LNCAP (cell line): ENCODE results near the gene PPP2R2C.

Experiments
- TF ChIP-seq, protein P1 (sequence below): fragments of 450-650 bp; IDR thresholded peaks from 2 replicates; pipeline ENCODE4 v1.5.1; 2017; ENCODE audit warnings: mild to moderate bottlenecking

The PPP2R2C gene

DNA sequence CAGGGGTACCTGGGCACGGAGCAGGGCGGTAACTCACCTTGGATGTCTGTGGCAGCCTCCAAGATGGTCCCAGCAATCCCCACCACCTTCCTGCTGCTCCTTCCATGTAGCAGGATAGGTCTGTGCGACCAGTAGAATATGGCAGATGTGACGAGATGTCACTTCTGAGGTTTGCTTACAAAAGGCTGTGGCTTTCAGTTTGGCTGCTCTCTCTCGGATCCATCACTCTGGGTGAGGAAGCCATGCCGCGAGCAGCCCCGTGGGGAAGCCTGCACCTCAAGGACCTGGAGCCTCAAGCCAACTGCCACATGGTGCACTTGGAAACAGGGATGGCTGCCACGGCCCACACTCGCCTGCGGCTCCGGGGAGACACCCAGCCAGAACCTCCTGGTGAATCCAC is 165.2 kb downstream of the PPP2R2C start:
- TF ChIP-seq, protein P1, sequence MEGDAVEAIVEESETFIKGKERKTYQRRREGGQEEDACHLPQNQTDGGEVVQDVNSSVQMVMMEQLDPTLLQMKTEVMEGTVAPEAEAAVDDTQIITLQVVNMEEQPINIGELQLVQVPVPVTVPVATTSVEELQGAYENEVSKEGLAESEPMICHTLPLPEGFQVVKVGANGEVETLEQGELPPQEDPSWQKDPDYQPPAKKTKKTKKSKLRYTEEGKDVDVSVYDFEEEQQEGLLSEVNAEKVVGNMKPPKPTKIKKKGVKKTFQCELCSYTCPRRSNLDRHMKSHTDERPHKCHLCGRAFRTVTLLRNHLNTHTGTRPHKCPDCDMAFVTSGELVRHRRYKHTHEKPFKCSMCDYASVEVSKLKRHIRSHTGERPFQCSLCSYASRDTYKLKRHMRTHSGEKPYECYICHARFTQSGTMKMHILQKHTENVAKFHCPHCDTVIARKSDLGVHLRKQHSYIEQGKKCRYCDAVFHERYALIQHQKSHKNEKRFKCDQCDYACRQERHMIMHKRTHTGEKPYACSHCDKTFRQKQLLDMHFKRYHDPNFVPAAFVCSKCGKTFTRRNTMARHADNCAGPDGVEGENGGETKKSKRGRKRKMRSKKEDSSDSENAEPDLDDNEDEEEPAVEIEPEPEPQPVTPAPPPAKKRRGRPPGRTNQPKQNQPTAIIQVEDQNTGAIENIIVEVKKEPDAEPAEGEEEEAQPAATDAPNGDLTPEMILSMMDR, result no peak

DNA sequence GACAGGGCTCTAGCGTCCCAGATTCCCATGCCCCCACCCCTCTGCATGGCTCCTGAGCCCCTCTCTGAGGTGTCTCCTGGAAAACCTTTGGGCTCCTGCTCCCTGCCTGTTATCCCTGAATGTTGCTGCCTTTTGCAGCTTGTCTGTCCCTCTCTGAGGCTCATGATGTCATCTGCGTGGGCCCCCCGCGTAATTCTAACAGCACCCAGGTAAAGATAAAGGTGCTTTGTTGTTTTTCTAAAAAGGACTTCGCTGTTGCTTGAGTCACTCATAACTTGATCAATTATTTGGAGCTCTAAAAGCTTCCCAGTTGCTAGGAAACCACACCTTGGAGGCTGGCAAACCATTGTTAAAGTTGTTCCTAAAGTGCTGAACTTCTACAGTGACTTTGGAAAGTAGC is 166.1 kb downstream of the PPP2R2C start:
- TF ChIP-seq, protein P1, result no peak

DNA sequence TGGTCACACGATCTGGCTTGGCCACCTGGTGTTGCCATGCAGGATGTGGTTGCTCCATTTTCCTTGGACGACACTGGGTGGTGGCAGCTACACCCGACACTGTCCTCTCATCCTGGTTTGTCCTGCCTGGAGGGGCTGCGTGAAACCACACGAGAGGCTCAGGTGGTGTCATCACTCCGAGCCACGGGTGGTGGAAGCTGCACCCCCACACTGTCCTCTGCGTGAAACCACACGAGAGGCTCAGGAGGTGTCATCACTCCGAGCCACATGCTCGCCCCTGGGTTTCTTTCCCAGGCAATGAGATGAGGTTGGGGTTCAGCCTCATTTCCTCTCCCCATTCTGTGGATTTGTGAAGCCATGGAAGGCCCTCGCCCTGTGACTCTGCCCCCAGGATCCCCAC is 168.5 kb downstream of the PPP2R2C start:
- TF ChIP-seq, protein P1, result no peak

DNA sequence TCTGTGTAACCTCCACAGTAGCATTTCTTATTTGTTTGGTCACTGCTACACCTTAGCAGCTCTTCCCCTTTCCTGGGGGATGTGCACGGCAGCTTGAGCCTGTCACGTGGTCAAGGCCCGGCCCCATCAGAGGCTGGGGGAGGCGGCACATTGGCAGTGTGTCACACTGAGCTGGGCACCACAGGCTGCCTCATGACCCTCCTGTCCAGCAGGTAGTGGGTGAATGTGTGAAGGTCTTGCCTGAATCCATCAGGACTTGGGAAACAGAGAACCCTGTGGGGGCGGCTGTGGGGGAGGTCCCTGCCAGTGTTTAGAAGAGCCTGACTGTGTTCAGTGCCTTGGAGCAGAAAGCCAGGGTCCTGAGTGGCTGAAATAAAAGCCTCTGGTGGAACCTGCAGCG is 169.5 kb downstream of the PPP2R2C start:
- TF ChIP-seq, protein P1, result no peak

DNA sequence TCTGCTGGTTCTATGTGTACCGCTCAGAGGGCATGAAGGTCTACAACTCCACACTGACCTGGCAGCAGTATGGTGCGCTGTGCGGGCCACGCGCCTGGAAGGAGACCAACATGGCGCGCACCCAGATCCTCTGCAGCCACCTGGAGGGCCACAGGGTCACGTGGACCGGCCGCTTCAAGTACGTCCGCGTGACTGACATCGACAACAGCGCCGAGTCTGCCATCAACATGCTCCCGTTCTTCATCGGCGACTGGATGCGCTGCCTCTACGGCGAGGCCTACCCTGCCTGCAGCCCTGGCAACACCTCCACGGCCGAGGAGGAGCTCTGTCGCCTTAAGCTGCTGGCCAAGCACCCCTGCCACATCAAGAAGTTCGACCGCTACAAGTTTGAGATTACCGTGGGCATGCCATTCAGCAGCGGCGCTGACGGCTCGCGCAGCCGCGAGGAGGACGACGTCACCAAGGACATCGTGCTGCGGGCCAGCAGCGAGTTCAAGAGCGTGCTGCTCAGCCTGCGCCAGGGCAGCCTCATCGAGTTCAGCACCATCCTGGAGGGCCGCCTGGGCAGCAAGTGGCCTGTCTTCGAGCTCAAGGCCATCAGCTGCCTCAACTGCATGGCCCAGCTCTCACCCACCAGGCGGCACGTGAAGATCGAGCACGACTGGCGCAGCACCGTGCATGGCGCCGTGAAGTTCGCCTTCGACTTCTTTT is 170.5 kb downstream of the PPP2R2C start:
- TF ChIP-seq, protein P1, result no peak

DNA sequence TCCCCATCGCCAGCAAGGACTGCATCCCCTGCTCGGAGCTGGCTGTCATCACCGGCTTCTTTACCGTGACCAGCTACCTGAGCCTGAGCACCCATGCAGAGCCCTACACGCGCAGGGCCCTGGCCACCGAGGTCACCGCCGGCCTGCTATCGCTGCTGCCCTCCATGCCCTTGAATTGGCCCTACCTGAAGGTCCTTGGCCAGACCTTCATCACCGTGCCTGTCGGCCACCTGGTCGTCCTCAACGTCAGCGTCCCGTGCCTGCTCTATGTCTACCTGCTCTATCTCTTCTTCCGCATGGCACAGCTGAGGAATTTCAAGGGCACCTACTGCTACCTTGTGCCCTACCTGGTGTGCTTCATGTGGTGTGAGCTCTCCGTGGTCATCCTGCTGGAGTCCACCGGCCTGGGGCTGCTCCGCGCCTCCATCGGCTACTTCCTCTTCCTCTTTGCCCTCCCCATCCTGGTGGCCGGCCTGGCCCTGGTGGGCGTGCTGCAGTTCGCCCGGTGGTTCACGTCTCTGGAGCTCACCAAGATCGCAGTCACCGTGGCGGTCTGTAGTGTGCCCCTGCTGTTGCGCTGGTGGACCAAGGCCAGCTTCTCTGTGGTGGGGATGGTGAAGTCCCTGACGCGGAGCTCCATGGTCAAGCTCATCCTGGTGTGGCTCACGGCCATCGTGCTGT is 171.2 kb downstream of the PPP2R2C start:
- TF ChIP-seq, protein P1, result no peak

DNA sequence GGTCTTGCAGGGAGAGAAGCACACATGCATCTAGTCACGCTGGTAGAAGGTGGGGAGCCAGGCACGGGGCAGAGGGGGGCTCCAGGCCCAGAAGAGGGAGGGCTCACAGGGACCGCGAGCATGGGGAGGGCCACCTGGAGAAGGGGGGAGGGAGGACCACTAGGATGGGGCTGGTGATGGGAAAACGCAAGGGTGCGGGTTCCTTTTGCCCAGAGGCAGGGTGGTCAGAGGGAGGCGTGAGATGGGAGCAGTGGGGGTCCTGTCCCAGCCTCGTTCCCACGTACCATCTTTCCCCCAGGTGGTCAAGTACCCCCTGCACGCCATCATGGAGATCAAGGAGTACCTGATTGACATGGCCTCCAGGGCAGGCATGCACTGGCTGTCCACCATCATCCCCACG is 172.1 kb downstream of the PPP2R2C start:
- TF ChIP-seq, protein P1, result no peak
